HG02852 (cell line): ENCODE measurements around the gene CCNF.

Experiments used
- ATAC-seq: cut with Tn5 transposase; IDR thresholded peaks from one replicate; pipeline ENCODE4 v1.9.1; 2021; ENCODE audit warnings: mild to moderate bottlenecking, moderate library complexity; ENCODE audit not compliant: unreplicated experiment

Gene CCNF

DNA sequence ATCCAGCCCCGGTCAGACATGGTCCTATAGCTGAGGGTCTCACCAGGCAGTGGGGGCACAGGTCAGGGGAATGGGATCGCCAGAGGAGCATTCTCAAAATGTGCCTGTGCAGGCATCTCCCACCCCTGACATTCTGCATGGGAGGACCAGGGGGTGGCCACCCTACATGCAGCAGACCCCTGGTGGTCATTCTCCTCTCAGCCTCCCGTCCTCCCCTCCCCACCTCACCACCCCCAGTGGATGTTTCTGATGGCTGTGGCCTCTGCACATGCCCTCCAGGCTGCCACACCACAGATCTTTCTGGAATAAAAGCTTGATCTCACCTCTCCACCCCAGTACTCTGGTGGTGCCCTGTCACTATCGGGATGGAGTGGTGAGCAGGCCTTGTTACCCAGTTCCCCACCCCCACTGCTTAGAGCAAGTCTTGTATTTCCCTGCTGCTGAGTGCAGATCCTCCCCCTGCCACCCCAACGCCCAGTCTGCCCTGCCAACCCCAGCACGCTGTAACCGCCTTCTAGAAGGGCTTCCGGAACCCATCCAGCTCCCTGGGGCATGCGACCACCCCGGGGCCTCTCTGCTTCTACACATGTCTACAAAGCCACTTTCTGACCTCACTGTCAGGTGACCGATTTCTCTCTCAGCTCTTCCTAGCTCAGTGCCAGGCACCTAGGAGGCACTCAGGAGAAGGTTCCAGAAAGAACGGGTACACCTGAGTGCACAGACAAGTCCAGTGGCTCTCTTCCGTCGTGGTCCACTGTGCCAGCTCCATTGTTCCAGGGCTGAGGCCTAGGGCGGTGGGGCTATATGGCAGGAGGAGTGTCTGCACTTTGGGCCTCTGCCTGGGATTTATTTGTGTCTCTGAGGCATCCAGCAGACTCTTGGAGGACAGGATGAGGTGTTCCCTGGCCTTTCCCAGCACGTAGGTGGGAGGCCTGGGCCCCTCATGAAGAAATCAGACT is 55.0 kb downstream of the CCNF start:
- ATAC-seq: no peak

GRCh38 chr16:2484898-2485508 is 55.8 kb downstream of the CCNF start:
- no peak for ATAC-seq

DNA sequence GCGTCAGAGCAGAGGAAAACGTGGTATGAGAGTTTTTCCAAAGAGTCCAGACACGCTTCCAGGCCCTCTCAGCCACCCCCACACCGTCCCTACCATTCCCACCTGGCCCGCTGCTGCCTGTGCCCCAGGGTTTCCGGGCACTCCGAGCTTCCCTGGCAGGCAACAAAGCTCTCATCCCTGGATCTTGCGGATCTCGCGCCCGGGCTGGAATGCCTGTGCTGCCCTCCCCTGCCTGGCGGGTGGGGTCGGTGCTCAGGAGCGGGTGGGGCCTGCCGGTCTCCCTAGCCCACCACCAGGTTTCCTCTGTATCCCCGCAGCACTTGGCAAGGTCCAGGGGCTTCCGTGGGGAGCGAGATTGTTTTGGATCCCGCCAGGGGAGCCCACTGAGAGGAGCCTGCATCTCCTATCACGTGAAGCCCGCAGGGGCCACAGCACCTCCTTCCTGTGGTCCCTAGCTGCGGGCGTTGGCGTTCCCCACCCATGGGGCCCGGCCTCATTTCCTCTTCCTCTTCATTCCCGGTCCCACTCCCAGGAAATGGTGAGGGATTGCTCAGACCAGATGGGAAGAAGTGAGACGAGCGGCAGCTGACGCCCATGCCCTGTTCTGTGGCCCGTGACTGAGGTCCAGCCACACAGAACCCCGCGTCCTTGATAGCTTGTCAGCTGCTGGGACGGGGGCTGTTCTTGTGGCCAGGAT is 56.7 kb downstream of the CCNF start:
- ATAC-seq: no peak

- peak; percentile 64 for ATAC-seq
Observed at GRCh38 chr16:2486645-2487516, 57.6 kb downstream of the CCNF start.

- ATAC-seq: no peak
Observed at GRCh38 chr16:2487517-2487842, 58.2 kb downstream of the CCNF start.

GRCh38 chr16:2487903-2488531 is 58.8 kb downstream of the CCNF start:
- no peak for ATAC-seq

DNA sequence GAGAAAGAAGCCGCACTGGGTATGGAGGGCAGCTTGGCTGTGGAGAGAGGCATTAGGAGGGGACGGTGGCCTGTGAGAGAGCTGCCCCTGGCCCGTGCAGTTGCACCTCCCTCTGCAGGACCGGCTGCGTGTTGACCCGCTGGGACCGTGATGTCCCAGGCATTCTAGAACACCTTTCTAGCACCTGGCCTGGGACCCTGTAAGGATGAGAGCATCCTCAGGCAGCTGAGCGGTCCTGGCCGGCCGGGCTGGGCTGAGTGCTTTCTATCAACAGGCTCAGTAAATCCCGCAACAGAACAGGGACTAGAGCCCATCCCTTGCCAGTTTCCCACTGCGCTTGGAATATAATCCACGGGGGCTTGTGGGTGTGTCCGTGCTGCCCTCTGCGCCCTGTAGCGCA is 60.3 kb downstream of the CCNF start:
- ATAC-seq: no peak

DNA sequence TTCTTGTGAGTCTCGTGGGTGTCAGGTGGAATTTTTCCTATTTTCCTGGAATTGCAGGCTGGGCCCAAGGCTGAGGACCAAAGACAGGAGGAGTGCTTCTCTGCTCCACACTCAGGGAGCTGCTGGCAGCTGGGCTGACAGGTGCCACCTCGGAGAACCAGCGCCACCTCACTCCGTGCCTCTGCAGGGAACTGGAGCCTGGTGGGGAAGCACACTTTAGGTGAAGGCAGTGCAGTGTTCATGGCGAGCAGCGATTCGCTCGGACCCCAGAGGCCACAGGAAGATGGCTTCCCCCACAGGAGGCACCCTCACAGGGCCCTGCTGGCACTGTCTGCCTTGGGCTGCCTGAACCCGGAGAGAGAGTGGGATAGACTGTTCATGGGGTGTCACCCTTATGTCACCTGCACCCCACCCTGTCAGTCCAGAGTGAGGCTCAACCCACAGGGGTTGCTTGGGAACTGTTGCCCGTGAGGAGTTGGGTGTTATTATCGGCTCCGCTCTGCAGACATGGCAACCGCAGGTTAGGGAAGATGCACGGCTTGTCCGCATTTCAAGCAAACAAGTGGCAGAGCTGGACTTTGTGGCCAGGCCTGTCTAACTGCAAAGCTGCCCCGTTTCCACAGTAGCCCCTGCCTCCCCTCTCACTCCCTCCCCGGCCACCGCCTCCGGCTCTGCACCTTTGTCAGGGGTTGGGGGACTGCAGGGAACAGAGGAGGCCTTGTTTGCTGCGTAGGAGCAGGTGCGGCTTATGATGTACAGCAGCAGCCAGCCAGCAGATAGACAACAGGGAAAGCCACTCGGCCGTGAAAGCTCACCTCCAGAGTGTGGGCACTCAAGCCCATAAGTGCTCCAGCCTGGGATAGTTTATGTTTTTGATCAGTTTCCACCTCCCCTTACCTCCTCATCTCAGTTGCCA is 61.2 kb downstream of the CCNF start:
- ATAC-seq: no peak

GRCh38 chr16:2492292-2492691 is 63.0 kb downstream of the CCNF start:
- ATAC-seq: no peak

- no peak for ATAC-seq
Observed at GRCh38 chr16:2493605-2494004, 64.4 kb downstream of the CCNF start.

DNA sequence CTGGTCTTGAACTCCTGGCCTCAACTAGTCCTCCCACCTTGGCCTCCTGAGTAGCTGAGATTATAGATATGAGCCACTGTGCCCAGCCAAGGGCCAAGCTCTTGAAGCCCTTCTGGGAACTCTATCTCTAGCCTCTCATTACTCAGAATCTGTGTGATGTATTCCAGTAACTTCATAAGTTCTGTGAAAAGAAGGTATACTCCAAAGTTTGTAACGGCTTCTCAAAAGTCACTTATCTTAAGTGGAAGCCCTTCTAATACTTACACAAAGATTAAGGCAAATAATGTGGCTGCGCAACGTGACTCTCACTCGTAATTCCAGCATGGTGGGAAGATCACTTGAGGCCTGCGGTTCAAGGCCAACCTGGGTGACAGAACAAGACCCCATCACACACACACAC is 65.4 kb downstream of the CCNF start:
- no peak for ATAC-seq

GRCh38 chr16:2495041-2495440 is 65.8 kb downstream of the CCNF start:
- no peak for ATAC-seq

- no peak for ATAC-seq
Observed at GRCh38 chr16:2496223-2497115, 67.2 kb downstream of the CCNF start.

DNA sequence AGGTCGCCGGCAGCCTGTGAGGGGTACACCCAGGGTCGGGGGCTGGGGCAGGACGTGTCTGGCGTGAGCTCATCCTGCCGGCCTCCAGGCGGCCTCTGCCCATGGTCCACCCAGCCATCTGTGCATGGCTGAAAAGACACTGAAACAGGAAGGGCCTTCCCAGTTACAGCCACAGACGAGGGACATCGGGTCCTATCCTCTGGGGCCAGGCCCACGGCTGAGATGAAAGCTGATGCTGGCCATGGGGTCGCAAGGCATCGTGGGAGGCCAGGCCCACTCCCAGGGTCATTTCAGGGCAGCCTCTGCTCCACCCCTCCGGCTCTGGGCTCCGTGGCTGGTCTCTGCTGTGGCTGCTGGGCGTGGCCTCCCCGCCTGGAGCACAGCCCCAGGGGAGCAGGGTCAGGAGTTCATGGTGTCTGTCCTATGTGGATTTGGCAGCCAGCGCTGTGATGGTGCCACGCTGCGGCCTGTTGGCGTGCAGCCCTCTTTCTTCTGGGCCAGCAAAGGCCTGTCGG is 67.9 kb downstream of the CCNF start:
- ATAC-seq: no peak

GRCh38 chr16:2497695-2498484 is 68.6 kb downstream of the CCNF start:
- ATAC-seq: no peak

- ATAC-seq: no peak
Observed at GRCh38 chr16:2498531-2499253, 69.4 kb downstream of the CCNF start.

DNA sequence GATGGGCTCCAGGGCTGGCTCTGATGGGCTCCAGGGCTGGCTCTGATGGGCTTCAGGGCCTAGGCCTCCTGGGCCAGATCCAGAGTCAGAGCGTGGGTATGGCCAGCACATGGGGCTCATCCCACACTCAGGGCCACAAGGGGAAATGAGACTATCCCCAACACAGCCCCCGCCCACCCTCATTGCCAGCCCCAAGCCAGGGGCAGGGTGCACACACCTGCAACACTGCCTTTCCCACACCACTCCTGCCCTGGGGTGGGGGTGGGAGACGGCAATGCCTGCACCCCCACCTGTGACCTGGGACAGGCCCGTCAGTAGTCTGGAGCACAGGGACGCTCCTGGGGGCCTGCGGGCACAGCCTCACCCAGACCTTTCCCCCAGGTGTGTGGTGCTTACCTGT is 70.2 kb downstream of the CCNF start:
- ATAC-seq: no peak
